DOHH2 (cell line): Measurements from ENCODE around the gene RPS6KA4.

Source experiments
- H3F3A ChIP-seq: fragments of 200-600 bp; sonication (generic), shearing (Covaris generic); 2 replicates; pipeline ENCODE4 v1.6.0; 2016; ENCODE audit warnings: antibody characterized with exemption, mild to moderate bottlenecking; ENCODE audit not compliant: control insufficient read depth, insufficient read depth
- H3K27ac ChIP-seq: fragments of 200-600 bp; sonication (generic); 2 replicates; pipeline ENCODE4 v1.5.1; 2014; ENCODE audit warnings: low read depth, mild to moderate bottlenecking, low read length, moderate library complexity
- H3K27me3 ChIP-seq: fragments of 200-600 bp; sonication (generic); 2 replicates; pipeline ENCODE4 v1.6.1; 2014; ENCODE audit warnings: mild to moderate bottlenecking, low read length, mixed read lengths; ENCODE audit not compliant: control insufficient read depth
- H3K36me3 ChIP-seq: fragments of 200-600 bp; sonication (generic); 2 replicates; pipeline ENCODE4 v1.6.1; 2014; ENCODE audit warnings: mild to moderate bottlenecking, low read length, moderate library complexity, mixed read lengths; ENCODE audit not compliant: control insufficient read depth
- H3K4me1 ChIP-seq: fragments of 200-600 bp; sonication (generic); 2 replicates; pipeline ENCODE4 v1.6.1; 2014; ENCODE audit warnings: mild to moderate bottlenecking, low read length, mixed read lengths; ENCODE audit not compliant: control insufficient read depth
- H3K4me2 ChIP-seq: fragments of 200-600 bp; sonication (generic); 2 replicates; pipeline ENCODE4 v1.6.0; 2014; ENCODE audit warnings: mild to moderate bottlenecking, low read length, moderate library complexity
- H3K4me3 ChIP-seq: fragments of 200-600 bp; sonication (generic); 2 replicates; pipeline ENCODE4 v1.5.1; 2014; ENCODE audit warnings: mild to moderate bottlenecking, low read length, mixed read lengths
- H3K79me2 ChIP-seq: fragments of 200-600 bp; sonication (generic); 2 replicates; pipeline ENCODE4 v1.6.1; 2014; ENCODE audit warnings: mild to moderate bottlenecking, low read length, mixed read lengths; ENCODE audit not compliant: control insufficient read depth
- H3K9me2 ChIP-seq: fragments of 200-600 bp; sonication (generic); replicated peaks from 2 replicates; pipeline ENCODE4 v1.6.1; 2014; ENCODE audit warnings: mild to moderate bottlenecking, low read length, mixed read lengths; ENCODE audit not compliant: control insufficient read depth
- H3K9me3 ChIP-seq: fragments of 200-600 bp; sonication (generic); 2 replicates; pipeline ENCODE4 v1.6.1; 2014; ENCODE audit warnings: antibody characterized with exemption, low read length, mixed read lengths; ENCODE audit not compliant: control insufficient read depth, insufficient read depth
- H4K20me1 ChIP-seq: fragments of 200-600 bp; sonication (generic); 2 replicates; pipeline ENCODE4 v1.6.0; 2014; ENCODE audit warnings: low read depth, mild to moderate bottlenecking, antibody characterized with exemption, low read length, moderate library complexity; ENCODE audit not compliant: control insufficient read depth, insufficient read depth
- EZH2phosphoT487 ChIP-seq: fragments of 200-600 bp; sonication (generic); IDR thresholded peaks from 2 replicates; pipeline ENCODE4 v1.6.1; 2017; ENCODE audit warnings: borderline replicate concordance, mild to moderate bottlenecking, antibody characterized with exemption, low read length, moderate library complexity, mixed read lengths
- TF ChIP-seq, protein P1 (sequence below): fragments of 200-600 bp; sonication (generic); IDR thresholded peaks from one replicate; pipeline ENCODE4 v1.5.1; 2014; ENCODE audit warnings: antibody characterized with exemption, mild to moderate bottlenecking, low read depth, low read length; ENCODE audit not compliant: poor library complexity, severe bottlenecking

The RPS6KA4 gene

DNA sequence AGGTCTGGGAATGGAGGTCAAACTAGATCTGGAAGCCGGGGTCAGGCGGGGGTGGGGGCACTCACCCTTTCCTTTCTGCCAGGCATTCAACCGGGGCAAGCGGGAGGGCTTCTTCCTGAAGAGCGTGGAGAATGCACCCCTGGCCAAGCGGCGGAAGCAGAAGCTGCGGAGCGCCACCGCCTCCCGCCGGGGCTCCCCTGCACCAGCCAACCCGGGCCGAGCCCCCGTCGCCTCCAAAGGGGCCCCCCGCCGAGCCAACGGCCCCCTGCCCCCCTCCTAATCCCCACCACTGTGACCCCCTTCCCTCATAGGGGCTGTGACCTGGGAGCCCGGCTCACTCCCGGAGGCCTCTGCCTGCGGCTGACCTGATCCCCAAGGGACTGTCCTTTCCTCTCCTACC is 12.2 kb downstream of the RPS6KA4 start:
- Histone ChIP-seq H3K4me3 (no peak overlapping the region), H3K9me2 (no peaks in the 10 kb centered on the region), H3K27me3 (no peaks in the 10 kb centered on the region), H3K4me2 (no peak overlapping the region), H3K9me3 (no peaks in the 10 kb centered on the region), H3F3A (peaks cover 3% of the 10 kb centered on the region; the same call in 1 of the 2 replicates), H4K20me1 (no peaks in the 10 kb centered on the region), H3K79me2 (no peaks in the 10 kb centered on the region), H3K4me1 (peaks cover 14% of the 10 kb centered on the region), H3K36me3 (peaks cover 7% of the 10 kb centered on the region; the same call in 1 of the 2 replicates), H3K27ac (no peak overlapping the region)
- TF ChIP-seq, protein P1, sequence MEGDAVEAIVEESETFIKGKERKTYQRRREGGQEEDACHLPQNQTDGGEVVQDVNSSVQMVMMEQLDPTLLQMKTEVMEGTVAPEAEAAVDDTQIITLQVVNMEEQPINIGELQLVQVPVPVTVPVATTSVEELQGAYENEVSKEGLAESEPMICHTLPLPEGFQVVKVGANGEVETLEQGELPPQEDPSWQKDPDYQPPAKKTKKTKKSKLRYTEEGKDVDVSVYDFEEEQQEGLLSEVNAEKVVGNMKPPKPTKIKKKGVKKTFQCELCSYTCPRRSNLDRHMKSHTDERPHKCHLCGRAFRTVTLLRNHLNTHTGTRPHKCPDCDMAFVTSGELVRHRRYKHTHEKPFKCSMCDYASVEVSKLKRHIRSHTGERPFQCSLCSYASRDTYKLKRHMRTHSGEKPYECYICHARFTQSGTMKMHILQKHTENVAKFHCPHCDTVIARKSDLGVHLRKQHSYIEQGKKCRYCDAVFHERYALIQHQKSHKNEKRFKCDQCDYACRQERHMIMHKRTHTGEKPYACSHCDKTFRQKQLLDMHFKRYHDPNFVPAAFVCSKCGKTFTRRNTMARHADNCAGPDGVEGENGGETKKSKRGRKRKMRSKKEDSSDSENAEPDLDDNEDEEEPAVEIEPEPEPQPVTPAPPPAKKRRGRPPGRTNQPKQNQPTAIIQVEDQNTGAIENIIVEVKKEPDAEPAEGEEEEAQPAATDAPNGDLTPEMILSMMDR: no peak
- no peak for TF ChIP-seq EZH2phosphoT487

DNA sequence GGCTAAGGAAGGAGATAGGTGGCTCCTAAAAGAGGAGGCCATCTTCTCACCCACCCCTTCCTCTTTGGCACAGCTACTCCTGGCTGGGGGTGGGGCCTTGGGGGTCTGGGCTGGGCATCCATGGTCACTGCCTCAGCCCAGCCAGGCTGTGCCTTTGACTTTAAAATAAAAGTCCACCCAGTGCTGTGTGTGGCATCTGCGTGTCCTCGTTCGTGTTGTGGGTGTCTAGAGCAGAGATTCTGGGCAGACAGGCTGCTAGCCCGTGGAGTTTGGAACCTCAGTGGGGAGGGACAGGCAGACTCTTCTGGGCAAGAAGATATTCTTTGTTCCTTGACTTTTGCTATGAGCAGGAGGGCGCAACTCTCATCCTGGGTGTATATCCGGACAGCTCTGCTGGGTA is 13.1 kb downstream of the RPS6KA4 start:
- no peak overlapping the region for H3K4me3 ChIP-seq
- H3K4me1 ChIP-seq: peaks cover 14% of the 10 kb centered on the region
- H3K27me3 ChIP-seq: no peaks in the 10 kb centered on the region
- peaks cover 4% of the 10 kb centered on the region; the same call in 1 of the 2 replicates for H3K36me3 ChIP-seq
- TF ChIP-seq, protein P1: no peak
- TF ChIP-seq EZH2phosphoT487: no peak
- H3K27ac ChIP-seq: no peak overlapping the region
- H3F3A ChIP-seq: peaks cover 3% of the 10 kb centered on the region; the same call in 1 of the 2 replicates
- no peaks in the 10 kb centered on the region for H3K79me2 ChIP-seq
- no peak overlapping the region for H3K4me2 ChIP-seq
- H4K20me1 ChIP-seq: no peaks in the 10 kb centered on the region
- no peaks in the 10 kb centered on the region for H3K9me2 ChIP-seq
- H3K9me3 ChIP-seq: no peaks in the 10 kb centered on the region

DNA sequence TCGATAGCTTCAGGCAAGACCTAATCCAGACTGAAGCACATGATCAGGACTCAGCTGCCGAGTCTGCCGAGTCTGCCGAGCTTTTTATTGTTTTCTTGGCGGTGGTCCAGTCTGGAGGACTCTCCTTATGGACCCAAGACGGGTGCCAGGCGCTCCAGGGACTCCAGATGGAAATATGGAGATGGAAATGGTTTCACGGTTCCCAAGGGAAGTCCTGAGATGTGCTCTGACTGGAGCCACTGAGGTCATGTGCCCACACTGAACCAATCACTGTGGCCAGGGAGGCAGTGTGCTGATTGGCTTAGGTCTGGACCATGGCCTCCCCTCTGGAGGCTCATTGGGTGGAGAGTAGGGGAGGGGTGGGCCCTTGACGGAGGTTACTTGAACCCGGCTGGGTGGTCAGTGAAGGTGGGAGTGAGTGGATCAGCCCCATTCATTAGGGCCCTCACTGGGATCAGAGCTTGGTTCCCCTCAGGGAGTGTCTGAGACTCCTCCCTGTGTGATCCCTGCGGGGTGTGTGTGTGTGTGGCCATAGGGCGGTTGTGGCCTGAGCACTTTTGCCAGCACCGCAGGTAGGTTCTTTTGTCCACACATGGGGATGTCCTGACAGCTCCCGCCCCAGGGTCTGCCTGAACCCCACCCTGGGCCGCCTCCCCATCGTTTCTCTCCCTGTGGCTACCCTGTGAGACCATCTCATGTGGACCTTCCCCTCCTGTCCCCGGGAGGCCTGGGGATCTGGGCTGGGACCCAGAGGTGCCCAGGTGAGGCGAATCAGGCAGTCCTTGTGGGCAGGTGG is 14.0 kb downstream of the RPS6KA4 start:
- Histone ChIP-seq H3K27me3 (no peaks in the 10 kb centered on the region), H3K4me3 (peak overlapping the region; percentile 31; the same call in 1 of the 2 replicates), H3K4me1 (peaks cover 14% of the 10 kb centered on the region), H3K9me2 (no peaks in the 10 kb centered on the region), H3K4me2 (peak overlapping the region; percentile 63), H3K9me3 (no peaks in the 10 kb centered on the region), H4K20me1 (no peaks in the 10 kb centered on the region), H3F3A (peaks cover 3% of the 10 kb centered on the region; the same call in 1 of the 2 replicates), H3K36me3 (peaks cover 4% of the 10 kb centered on the region; the same call in 1 of the 2 replicates), H3K79me2 (no peaks in the 10 kb centered on the region), H3K27ac (peak overlapping the region; percentile 46)
- TF ChIP-seq EZH2phosphoT487: no peak
- TF ChIP-seq, protein P1: no peak
